Calu3 (cell line): ENCODE data around the gene STIP1. TPM values are rescaled to one million over a fixed set of nuclear protein-coding genes. Genes with fewer than 3 reads are reported as not detected.

Experiments used
- BruUV-seq: library from RNA; stranded (reverse); fragments of 400-500 nt; replicated peaks from 2 replicates; lab custom pipeline; 2021; lab: Mats Ljungman, UMichigan
- CTCF ChIA-PET: fragments of 300-600 bp; sonication (Branson Sonifier 250); formaldehyde crosslinking; loops from one replicate; lab custom pipeline; 2022; ENCODE audit warnings: antibody characterized with exemption; lab: Charles Lee
- DNase-seq: peaks from one replicate; pipeline ENCODE4 v3.0.0; 2022
- H3K27ac Mint-ChIP-seq: one replicate; pipeline ENCODE4 v1.8.0; 2022; ENCODE audit warnings: mixed read lengths; ENCODE audit not compliant: unreplicated experiment
- H3K27me3 Mint-ChIP-seq: one replicate; pipeline ENCODE4 v1.8.0; 2022; ENCODE audit warnings: mixed read lengths; ENCODE audit not compliant: unreplicated experiment
- H3K36me3 Mint-ChIP-seq: one replicate; pipeline ENCODE4 v1.8.0; 2022; ENCODE audit warnings: mild to moderate bottlenecking, moderate library complexity, mixed read lengths; ENCODE audit not compliant: insufficient read depth, unreplicated experiment
- H3K4me1 Mint-ChIP-seq: one replicate; pipeline ENCODE4 v1.8.0; 2022; ENCODE audit warnings: mild to moderate bottlenecking, low read depth, mixed read lengths; ENCODE audit not compliant: unreplicated experiment
- H3K4me3 Mint-ChIP-seq: one replicate; pipeline ENCODE4 v1.8.0; 2022; ENCODE audit warnings: mild to moderate bottlenecking, low read depth, moderate library complexity, mixed read lengths; ENCODE audit not compliant: unreplicated experiment
- H3K9me3 Mint-ChIP-seq: one replicate; pipeline ENCODE4 v1.8.0; 2022; ENCODE audit warnings: low read depth, mixed read lengths; ENCODE audit not compliant: unreplicated experiment
- CTCF ChIP-seq: fragments of 200-600 bp; IDR thresholded peaks from one replicate; pipeline ENCODE4 v1.8.0; 2022; ENCODE audit warnings: antibody characterized with exemption; ENCODE audit not compliant: unreplicated experiment
- intact Hi-C: fragments of 100-400 bp; cut with micrococcal nuclease; formaldehyde crosslinking; loops from one replicate; pipeline ENCODE4 v1.10.0; 2022; ENCODE audit not compliant: unreplicated experiment
- total RNA-seq: library from RNA; stranded (reverse); gene quantifications from 2 replicates; pipeline ENCODE4 v1.2.3, GENCODE V29; 2022

Gene STIP1
- total RNA-seq, 1 experiment from 2014 or later, result 391 TPM

GRCh38 chr11:64229744-64230170, 43.8 kb downstream of the STIP1 start:
- H3K4me3 Mint-ChIP-seq, result peak overlapping the region; percentile 92
- CTCF ChIA-PET, result interaction anchor here (0.6 to 0.8 kb wide), 3 partner anchors 45 to 442 kb away, joined by 3 to 7 read pairs (median 4); no protein-coding TSS in a partner anchor
- intact Hi-C loops, result no loop called here
- no peaks in the 10 kb centered on the region for H3K27me3 Mint-ChIP-seq
- peaks cover 81% of the 10 kb centered on the region for H3K36me3 Mint-ChIP-seq
- no peaks in the 10 kb centered on the region for H3K9me3 Mint-ChIP-seq
- peak overlapping the region; percentile 50 for H3K27ac Mint-ChIP-seq
- DNase-seq, result no peak
- BruUV-seq, result no TSS peak
- peaks cover 7% of the 10 kb centered on the region for H3K4me1 Mint-ChIP-seq
- no peak for TF ChIP-seq CTCF

- Mint-ChIP-seq H3K4me1 (peaks cover 7% of the 10 kb centered on the region), H3K27ac (peak within 1 kb of the TSS; percentile 50), H3K9me3 (no peaks in the 10 kb centered on the region), H3K36me3 (peaks cover 81% of the 10 kb centered on the region), H3K4me3 (peak within 1 kb of the TSS; percentile 92), H3K27me3 (no peaks in the 10 kb centered on the region)
- peak; percentile 94 for DNase-seq
- BruUV-seq, result no TSS peak
- no peak for TF ChIP-seq CTCF
- CTCF ChIA-PET, result interaction anchor here (0.5 to 0.6 kb wide), 3 partner anchors 14 to 442 kb away, joined by 3 to 4 read pairs (median 3); no protein-coding TSS in a partner anchor
- intact Hi-C loops, result no loop called here
Measured at GRCh38 chr11:64230171-64230984, 44.4 kb downstream of the STIP1 start, which contains the start of gene DNAJC4. DNAJC4 (plus strand) TSS chr11:64230548; CDS start chr11:64230855, 307 bp downstream.

GRCh38 chr11:64230985-64231365, 45.0 kb downstream of the STIP1 start:
- BruUV-seq, result no TSS peak
- Mint-ChIP-seq H3K27me3 (no peaks in the 10 kb centered on the region), H3K36me3 (peaks cover 81% of the 10 kb centered on the region), H3K4me3 (peak overlapping the region; percentile 92), H3K4me1 (peaks cover 7% of the 10 kb centered on the region), H3K9me3 (no peaks in the 10 kb centered on the region), H3K27ac (no peak overlapping the region)
- intact Hi-C loops, result no loop called here
- TF ChIP-seq CTCF, result no peak
- CTCF ChIA-PET, result interaction anchor here (0.6 kb wide), 1 partner anchor 548 kb away, joined by 3 read pairs; no protein-coding TSS in a partner anchor
- no peak for DNase-seq

GRCh38 chr11:64231546-64231945, 45.6 kb downstream of the STIP1 start:
- peaks cover 81% of the 10 kb centered on the region for H3K36me3 Mint-ChIP-seq
- H3K9me3 Mint-ChIP-seq, result no peaks in the 10 kb centered on the region
- intact Hi-C loops, result no loop called here
- peaks cover 8% of the 10 kb centered on the region for H3K4me1 Mint-ChIP-seq
- BruUV-seq, result no TSS peak
- no peaks in the 10 kb centered on the region for H3K27me3 Mint-ChIP-seq
- no peak for DNase-seq
- CTCF ChIA-PET, result interaction anchor here (0.6 kb wide), 1 partner anchor 548 kb away, joined by 3 read pairs; no protein-coding TSS in a partner anchor
- H3K4me3 Mint-ChIP-seq, result peak overlapping the region; percentile 92
- no peak for TF ChIP-seq CTCF
- no peak overlapping the region for H3K27ac Mint-ChIP-seq
